K562 (cell line): ENCODE data around the gene FAM53C. TPM values are rescaled to one million over a fixed set of nuclear protein-coding genes. Genes with fewer than 3 reads are reported as not detected.

Experiments
- ATF3 ChIP-seq, 2 experiments: fragments of 450-650 bp in 1 of 2; sonication (generic) in 1 of 2; formaldehyde crosslinking in 1 of 2; IDR thresholded peaks in 1 of 2; conservative IDR thresholded peaks in 1 of 2; 2 replicates each; pipeline versions ENCODE4 v1.6.1 to v1.8.1; 2016 to 2023; ENCODE audit warnings: mild to moderate bottlenecking in 2 of 2, moderate library complexity in 2 of 2, inconsistent platforms in 1 of 2, missing genetic modification reagents in 1 of 2
- BDP1 ChIP-seq: IDR thresholded peaks from 3 replicates; pipeline ENCODE4 v1.6.1; 2011; ENCODE audit not compliant: insufficient read length, insufficient read depth
- E2F4 ChIP-seq: sonication (generic); formaldehyde crosslinking; IDR thresholded peaks from 2 replicates; pipeline ENCODE4 v1.8.0; 2022; ENCODE audit warnings: mild to moderate bottlenecking, low read depth, missing genetic modification reagents
- ESRRA ChIP-seq: fragments of 450-650 bp; IDR thresholded peaks from 2 replicates; pipeline ENCODE4 v1.6.1; 2014; ENCODE audit warnings: low read depth, mild to moderate bottlenecking, moderate library complexity, borderline replicate concordance
- ETV5 ChIP-seq: sonication (generic); formaldehyde crosslinking; IDR thresholded peaks from 2 replicates; pipeline ENCODE4 v1.4.0; 2020; ENCODE audit warnings: low read depth, mild to moderate bottlenecking, missing genetic modification reagents
- LARP7 ChIP-seq: fragments of 450-650 bp; IDR thresholded peaks from 2 replicates; pipeline ENCODE4 v1.6.1; 2016
- MAFK ChIP-seq: IDR thresholded peaks from 2 replicates; pipeline ENCODE4 v1.6.1; 2011; ENCODE audit warnings: low read length, improper control_type of control experiment
- NCOA6 ChIP-seq: fragments of 450-650 bp; IDR thresholded peaks from 2 replicates; pipeline ENCODE4 v1.6.1; 2017; ENCODE audit warnings: mild to moderate bottlenecking
- NEUROD1 ChIP-seq: fragments of 150-350 bp; IDR thresholded peaks from 2 replicates; pipeline ENCODE4 v1.6.1; 2014; ENCODE audit warnings: borderline replicate concordance, low read length, low read depth; ENCODE audit not compliant: partially characterized antibody
- NFE2L1 ChIP-seq: fragments of 450-650 bp; IDR thresholded peaks from 2 replicates; pipeline ENCODE4 v1.6.1; 2016; ENCODE audit warnings: missing genetic modification characterization, low read depth, mild to moderate bottlenecking, missing compliant biosample characterization, moderate library complexity, borderline replicate concordance
- NFIC ChIP-seq: fragments of 450-650 bp; IDR thresholded peaks from 2 replicates; pipeline ENCODE4 v1.6.1; 2017; ENCODE audit warnings: mild to moderate bottlenecking, inconsistent platforms
- SMAD1 ChIP-seq: fragments of 150-350 bp; IDR thresholded peaks from 2 replicates; pipeline ENCODE4 v1.6.1; 2014; ENCODE audit warnings: low read length, low read depth; ENCODE audit not compliant: partially characterized antibody
- SRF ChIP-seq, 2 experiments: fragments of 250-450, 450-650 bp in 1 of 2; sonication (Bioruptor Pico) in 1 of 2; sonication (generic) in 1 of 2; formaldehyde crosslinking; IDR thresholded peaks; 2 replicates each; pipeline versions ENCODE4 v1.5.0 to v1.5.1; 2020 to 2022; ENCODE audit warnings: mild to moderate bottlenecking in 1 of 2, missing genetic modification reagents in 1 of 2
- STAG1 ChIP-seq: sonication (generic); formaldehyde crosslinking; IDR thresholded peaks from 2 replicates; pipeline ENCODE4 v1.5.0; 2020; ENCODE audit warnings: missing genetic modification reagents, borderline replicate concordance
- STAT5A ChIP-seq: IDR thresholded peaks from 2 replicates; pipeline ENCODE4 v1.6.1; 2012; ENCODE audit warnings: low read length, inconsistent platforms, borderline replicate concordance
- TAF7 ChIP-seq: fragments of 450-650 bp; IDR thresholded peaks from 2 replicates; pipeline ENCODE4 v1.6.1; 2016; ENCODE audit warnings: missing genetic modification characterization, missing compliant biosample characterization
- TCF3 ChIP-seq: sonication (generic); formaldehyde crosslinking; IDR thresholded peaks from 2 replicates; pipeline ENCODE4 v1.4.0; 2020; ENCODE audit warnings: mild to moderate bottlenecking, missing genetic modification reagents
- WHSC1 ChIP-seq: IDR thresholded peaks from one replicate; pipeline ENCODE4 v1.6.1; 2012; ENCODE audit warnings: low read length, control low read depth, inconsistent platforms
- ZFP1 ChIP-seq: fragments of 450-650 bp; formaldehyde crosslinking; IDR thresholded peaks from 2 replicates; pipeline ENCODE4 v1.4.0; 2020; ENCODE audit warnings: mild to moderate bottlenecking, mixed read lengths
- ZFP36 ChIP-seq: fragments of 150-350 bp; IDR thresholded peaks from 2 replicates; pipeline ENCODE4 v1.6.1; 2018; ENCODE audit warnings: low read length, low read depth; ENCODE audit not compliant: partially characterized antibody
- ZKSCAN8 ChIP-seq: fragments of 200-800 bp; sonication (Bioruptor generic); IDR thresholded peaks from 2 replicates; pipeline ENCODE4 v1.6.1; 2016; ENCODE audit warnings: missing genetic modification characterization, missing compliant biosample characterization
- ZNF444 ChIP-seq: fragments of 250-450 bp; sonication (Bioruptor Pico); IDR thresholded peaks from 2 replicates; pipeline ENCODE4 v1.4.0; 2020; ENCODE audit warnings: mild to moderate bottlenecking, moderate library complexity
- ZNF507 ChIP-seq: conservative IDR thresholded peaks from 2 replicates; pipeline ENCODE4 v1.6.1; 2017; ENCODE audit warnings: missing genetic modification characterization, missing compliant biosample characterization
- ZNF561 ChIP-seq: fragments of 450-650 bp; formaldehyde crosslinking; conservative IDR thresholded peaks from 2 replicates; pipeline ENCODE4 v1.4.0; 2020; ENCODE audit warnings: mild to moderate bottlenecking, moderate library complexity
- ZNF668 ChIP-seq: fragments of 250-450 bp; sonication (Bioruptor Pico); IDR thresholded peaks from 2 replicates; pipeline ENCODE4 v1.8.0; 2022; ENCODE audit warnings: mild to moderate bottlenecking, inconsistent platforms
- polyA plus RNA-seq, 8 experiments: library from polyadenylated mRNA; depleted of rRNA in 4 of 8; stranded (reverse) in 5 of 8; unstranded in 3 of 8; fragments of >200 nt; fragmentation: Nextera tagmentation in 2 of 8; fragmentation: Illumina TruSeq in 1 of 8; extraction: Ambion mirVana in 2 of 8; extraction: Trizol in 1 of 8; gene quantifications; 2 replicates each; pipeline versions ENCODE4 v1.2.1 to v1.2.3, GENCODE V29; 2011 to 2014; ENCODE audit warnings: inconsistent platforms in 1 of 8, missing spikeins in 1 of 8
- total RNA-seq, 7 experiments: library from RNA; depleted of rRNA in 6 of 7; stranded (reverse); fragments of >200 nt in 6 of 7; fragmentation: Illumina TruSeq in 2 of 7; extraction: Trizol in 2 of 7; gene quantifications; 2 replicates each; pipeline versions ENCODE4 v1.2.1 to v1.2.3, GENCODE V29; 2011 to 2021; ENCODE audit warnings: low replicate concordance in 1 of 7
- TF ChIP-seq, protein P1 (sequence below): fragments of 450-650 bp; IDR thresholded peaks from 2 replicates; pipeline ENCODE4 v1.6.1; 2017; ENCODE audit warnings: antibody characterized with exemption

Gene FAM53C
- total and polyA plus RNA-seq, 9 of the 15 experiments (the other 6 are each of a cell fraction or from before 2014, with no cell fraction given): 9.7 to 38.5 (median 25.2) TPM

GRCh38 chr5:138336952-138337684 lies 948 bp upstream of the FAM53C start (continued):
- TF ChIP-seq, protein P1, sequence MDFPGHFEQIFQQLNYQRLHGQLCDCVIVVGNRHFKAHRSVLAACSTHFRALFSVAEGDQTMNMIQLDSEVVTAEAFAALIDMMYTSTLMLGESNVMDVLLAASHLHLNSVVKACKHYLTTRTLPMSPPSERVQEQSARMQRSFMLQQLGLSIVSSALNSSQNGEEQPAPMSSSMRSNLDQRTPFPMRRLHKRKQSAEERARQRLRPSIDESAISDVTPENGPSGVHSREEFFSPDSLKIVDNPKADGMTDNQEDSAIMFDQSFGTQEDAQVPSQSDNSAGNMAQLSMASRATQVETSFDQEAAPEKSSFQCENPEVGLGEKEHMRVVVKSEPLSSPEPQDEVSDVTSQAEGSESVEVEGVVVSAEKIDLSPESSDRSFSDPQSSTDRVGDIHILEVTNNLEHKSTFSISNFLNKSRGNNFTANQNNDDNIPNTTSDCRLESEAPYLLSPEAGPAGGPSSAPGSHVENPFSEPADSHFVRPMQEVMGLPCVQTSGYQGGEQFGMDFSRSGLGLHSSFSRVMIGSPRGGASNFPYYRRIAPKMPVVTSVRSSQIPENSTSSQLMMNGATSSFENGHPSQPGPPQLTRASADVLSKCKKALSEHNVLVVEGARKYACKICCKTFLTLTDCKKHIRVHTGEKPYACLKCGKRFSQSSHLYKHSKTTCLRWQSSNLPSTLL: no peak
- 0 out of 2 replicates have a peak, but pooled peaks have one; percentile 62 for TF ChIP-seq ZKSCAN8 (CRISPR knock-in tag)
- no peak for TF ChIP-seq ZNF668 (CRISPR knock-in tag)
- no peak for TF ChIP-seq E2F4
- TF ChIP-seq WHSC1: no peak
- no peak for TF ChIP-seq STAT5A
- no peak for TF ChIP-seq ZNF507 (tag)
- TF ChIP-seq SMAD1: no peak
- no peak for TF ChIP-seq STAG1
- TF ChIP-seq BDP1: no peak
- no peak for TF ChIP-seq NEUROD1
- TF ChIP-seq LARP7: no peak
- TF ChIP-seq NFE2L1 (tag): no peak
- no peak for TF ChIP-seq MAFK
- TF ChIP-seq SRF (CRISPR knock-in tag; IDR thresholded peaks at IDR 0.05): no peak
- TF ChIP-seq ESRRA: peak; percentile 68
- TF ChIP-seq ZNF444 (CRISPR knock-in tag): peak; percentile 90
- TF ChIP-seq ZFP36: no peak
- TF ChIP-seq ETV5 (CRISPR knock-in tag): no peak
- TF ChIP-seq TCF3 (CRISPR knock-in tag): no peak
- TF ChIP-seq TAF7 (tag): peak; percentile 74
- no peak for TF ChIP-seq ZFP1 (CRISPR knock-in tag)
- TF ChIP-seq ZNF561 (CRISPR knock-in tag): no peak
- TF ChIP-seq ATF3 (IDR thresholded peaks at IDR 0.05): peak; percentile 99
- TF ChIP-seq ATF3 (CRISPR knock-in tag; conservative IDR thresholded peaks at IDR 0.05): peak; percentile 70; the same call in 1 of the 2 replicates
- TF ChIP-seq NCOA6: no peak
- TF ChIP-seq NFIC: peak; percentile 28; the same call in 1 of the 2 replicates
